Mammary epithelial cell (primary cell): ENCODE results near the gene NFATC3.

Experiments used
- CTCF ChIP-seq, 2 donors: IDR thresholded peaks in 1 of 2; conservative IDR thresholded peaks in 1 of 2; 2 replicates each; pipeline ENCODE4 v1.5.1; 2011 to 2012; ENCODE audit warnings: inconsistent platforms in 2 of 2, low read length in 2 of 2, mild to moderate bottlenecking in 2 of 2, control low read depth in 1 of 2, low read depth in 1 of 2; ENCODE audit not compliant: insufficient read depth in 1 of 2; ENCODE audit errors: extremely low read depth in 1 of 2
- EZH2 ChIP-seq: IDR thresholded peaks from 2 replicates; pipeline ENCODE4 v1.6.1; 2012; ENCODE audit warnings: low read length, inconsistent platforms, borderline replicate concordance

DNA sequence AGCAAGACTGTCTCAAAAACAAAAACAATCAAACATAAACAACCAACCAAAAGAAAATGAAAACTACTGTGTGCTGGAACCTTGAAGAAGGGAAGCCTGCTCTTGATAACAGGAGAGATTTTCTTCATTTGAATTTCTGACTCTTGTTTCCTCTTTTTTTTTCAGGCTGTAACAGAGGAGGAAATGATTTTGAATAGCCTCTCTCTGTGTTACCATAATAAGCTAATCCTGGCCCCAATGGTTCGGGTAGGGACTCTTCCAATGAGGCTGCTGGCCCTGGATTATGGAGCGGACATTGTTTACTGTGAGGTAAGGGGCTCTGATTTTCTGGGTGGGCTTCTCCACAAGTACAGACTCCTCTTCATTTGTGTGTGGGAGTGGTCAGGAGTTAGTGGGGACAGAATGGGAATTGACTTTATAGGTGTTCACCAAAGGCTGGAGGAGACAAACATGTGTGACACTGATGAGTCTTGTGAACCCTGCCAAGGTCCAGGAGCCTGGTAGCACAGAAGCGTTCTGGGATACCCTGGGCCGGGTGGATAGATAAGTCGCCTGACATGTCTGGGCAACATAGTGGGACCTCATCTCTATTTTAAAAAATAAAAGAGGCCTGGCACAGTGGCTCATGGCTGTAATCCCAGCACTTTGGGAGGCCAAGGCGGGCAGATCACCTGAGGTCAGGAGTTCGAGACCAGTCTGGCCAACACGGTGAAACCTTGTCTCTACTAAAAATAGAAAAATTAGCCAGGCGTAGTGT lies 47.2 kb upstream of the NFATC3 start:
- TF ChIP-seq EZH2 (no peak), CTCF (conservative IDR thresholded peaks at IDR 0.05 in 1 of 2, IDR thresholded peaks at IDR 0.05 in 1 of 2; ENCODE audit: extremely low read depth in 1 of 2, insufficient read depth in 1 of 2, low read depth in 1 of 2, low read length in 2 of 2) (no peak)
